ENCODE measurements around the gene MED25.
A peak's percentile ranks its signal among the peaks of the same experiment; 100 is the strongest.

Gene MED25

DNA sequence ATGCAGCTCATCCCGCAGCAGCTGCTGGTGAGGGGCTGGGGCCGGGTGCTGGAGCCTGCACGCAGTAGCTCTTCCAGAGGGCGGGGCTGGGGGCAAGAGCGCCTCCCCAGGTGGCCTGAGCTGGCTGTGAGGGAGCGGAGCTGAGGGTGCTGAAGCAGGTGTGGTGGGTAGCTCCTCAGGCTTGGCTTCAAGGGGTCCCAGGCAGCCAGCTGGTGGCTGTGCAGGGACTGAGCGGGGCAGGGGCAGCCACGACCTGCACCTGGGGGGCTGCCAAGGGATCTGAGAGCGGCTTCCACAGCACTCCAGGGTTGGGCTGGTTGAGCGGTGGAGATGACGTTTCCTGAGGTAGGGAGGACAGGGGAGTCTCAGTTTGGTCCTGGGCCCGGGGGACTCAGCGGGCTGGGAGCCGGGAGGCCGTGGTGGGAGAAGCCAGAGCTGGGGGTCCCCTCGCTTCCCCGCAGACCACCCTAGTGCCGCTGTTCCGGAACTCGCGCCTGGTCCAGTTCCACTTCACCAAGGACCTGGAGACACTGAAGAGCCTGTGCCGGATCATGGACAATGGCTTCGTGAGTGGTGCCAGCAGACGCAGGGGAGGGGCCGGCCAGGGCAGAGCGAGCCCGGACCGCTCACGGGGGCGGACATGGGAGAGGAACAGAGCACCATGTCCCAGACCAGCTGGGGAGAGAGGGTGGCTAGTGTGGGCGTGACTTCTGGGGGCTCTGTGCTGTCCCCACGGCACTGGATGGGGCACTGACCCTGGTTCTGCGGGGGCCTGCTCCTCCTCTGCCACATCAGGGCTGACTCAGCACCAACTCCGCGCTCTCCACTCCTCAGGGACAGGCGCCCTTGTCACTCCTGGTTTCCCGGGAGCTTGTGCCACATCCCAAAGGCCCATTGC, 40.2 kb downstream of the MED25 start:
- no peak for DNase-seq (ENCODE audit: low spot score)

- no peak for DNase-seq (ENCODE audit: low spot score)
Observed at GRCh38 chr19:49859682-49860335, 41.7 kb downstream of the MED25 start.

DNA sequence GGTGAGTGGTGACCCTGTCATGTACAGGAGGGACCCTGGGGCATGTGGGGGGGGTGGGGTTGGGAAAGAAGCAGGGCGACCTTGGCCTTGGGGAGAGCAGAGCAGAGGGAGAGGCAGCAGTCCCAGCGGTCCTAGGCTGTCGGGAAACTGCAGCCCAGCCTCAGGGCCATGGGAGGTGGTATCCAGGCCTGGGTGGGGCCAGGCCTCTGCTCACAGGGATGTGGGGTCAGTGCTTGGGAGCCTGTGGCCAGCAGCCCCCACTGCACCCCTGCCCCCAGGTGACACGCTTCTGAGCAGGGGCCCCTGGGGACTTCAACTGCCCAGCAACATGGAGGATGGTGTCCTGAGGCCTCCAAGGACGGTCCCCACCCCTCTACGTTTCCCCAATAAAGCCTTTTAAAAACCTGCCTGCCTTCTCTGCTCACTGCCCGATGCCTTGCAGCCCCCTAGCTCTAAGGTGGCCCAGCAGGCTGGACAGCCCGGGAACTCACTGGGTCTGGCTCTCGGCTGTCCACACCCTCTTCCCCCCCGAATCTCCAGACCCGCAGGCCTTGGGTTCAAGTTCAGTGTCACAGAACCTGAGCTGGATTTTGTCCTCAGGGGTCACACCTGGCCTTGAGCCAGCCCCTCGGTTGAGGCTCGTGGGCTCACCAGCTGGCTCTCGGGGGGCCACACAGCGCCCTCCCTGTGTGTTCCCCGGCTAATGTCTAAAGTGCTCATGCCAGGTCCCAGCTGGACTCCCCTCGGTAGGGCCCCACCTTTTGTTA, 42.4 kb downstream of the MED25 start:
- no peak for DNase-seq (ENCODE audit: low spot score)

GRCh38 chr19:49861107-49861506, 43.0 kb downstream of the MED25 start:
- DNase-seq (ENCODE audit: low spot score): no peak

DNA sequence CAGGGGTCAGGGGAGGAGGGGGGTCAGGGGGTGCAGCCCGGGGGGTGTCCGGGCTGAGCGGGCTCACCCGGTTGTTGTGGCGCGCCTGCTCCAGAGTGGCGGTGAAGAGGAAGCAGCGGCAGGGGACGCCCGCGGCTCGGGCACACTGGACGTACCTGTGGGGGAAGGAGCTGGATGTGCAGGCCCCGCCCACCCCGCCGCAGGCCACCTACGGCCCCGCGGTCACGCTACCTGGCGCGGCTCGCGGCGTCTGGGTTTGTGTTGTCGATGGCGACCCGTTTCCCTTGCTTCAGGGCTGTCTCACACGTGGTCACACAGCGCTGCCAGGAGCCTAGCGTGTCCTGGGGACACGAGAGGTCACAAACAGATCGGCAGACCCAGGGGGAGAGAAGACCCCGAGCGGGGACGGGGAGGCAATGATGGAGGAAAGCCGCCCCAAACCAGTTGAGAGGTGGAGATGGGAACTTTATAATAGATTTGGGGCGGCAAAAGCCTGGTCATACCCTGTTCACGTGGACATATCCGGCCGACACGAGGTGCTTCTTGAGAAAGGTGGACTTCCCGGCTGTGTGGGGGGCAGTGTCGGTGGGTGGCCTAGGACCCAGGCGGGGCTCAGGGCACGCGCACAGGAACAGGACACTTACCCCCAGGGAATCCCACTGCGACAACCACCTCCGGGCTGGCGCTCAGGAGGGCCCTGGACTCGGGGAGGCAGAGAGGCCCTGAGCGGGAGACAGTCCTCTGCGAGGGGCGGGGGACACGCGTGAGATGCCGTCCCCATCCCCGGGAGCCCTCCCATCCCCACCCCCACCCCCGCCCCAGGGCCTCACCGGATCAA, 43.7 kb downstream of the MED25 start:
- no peak for DNase-seq (ENCODE audit: low spot score)

DNA sequence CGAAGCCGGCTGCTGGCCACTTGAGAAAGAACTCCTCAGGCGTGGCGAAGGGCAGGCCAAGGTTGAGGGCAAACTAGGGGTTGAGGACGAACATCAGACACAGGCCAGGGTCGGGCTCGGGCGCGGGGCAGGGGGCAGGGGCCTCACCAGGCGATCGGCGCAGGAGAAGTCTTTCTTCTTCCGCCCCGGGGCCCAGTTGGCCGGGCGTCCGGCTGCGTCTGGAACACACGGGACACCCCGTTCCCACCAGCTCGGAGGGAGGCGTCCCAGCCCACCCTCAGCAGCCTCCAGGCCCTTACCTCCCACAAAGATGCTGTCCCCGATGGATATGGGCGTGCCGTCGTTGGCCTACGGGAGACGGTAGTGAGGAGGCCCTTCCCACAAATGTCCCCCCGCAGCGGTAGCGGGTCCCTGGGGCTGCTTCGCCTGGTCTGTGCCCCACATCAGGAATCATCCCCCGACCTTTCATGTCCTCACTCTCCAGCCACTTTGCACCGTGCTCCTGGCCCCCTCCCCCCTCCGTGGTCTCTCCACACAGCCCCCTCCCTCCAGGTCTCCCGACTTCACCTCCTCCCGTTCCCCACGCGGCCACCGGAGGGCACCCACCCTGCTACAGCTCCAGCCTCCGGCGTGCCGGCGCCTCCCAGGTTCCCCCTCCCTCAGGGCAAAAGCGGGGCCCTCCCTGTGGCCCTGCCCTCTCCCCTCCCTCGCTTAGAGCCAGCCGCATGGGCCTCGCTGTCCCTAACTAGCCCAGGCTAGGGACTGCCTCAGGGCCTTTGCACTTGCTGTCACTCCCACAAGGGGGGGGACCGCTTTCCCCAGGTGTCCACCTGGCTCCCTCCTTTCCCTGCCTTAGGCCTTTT, 44.5 kb downstream of the MED25 start:
- no peak for DNase-seq (ENCODE audit: low spot score)

DNA sequence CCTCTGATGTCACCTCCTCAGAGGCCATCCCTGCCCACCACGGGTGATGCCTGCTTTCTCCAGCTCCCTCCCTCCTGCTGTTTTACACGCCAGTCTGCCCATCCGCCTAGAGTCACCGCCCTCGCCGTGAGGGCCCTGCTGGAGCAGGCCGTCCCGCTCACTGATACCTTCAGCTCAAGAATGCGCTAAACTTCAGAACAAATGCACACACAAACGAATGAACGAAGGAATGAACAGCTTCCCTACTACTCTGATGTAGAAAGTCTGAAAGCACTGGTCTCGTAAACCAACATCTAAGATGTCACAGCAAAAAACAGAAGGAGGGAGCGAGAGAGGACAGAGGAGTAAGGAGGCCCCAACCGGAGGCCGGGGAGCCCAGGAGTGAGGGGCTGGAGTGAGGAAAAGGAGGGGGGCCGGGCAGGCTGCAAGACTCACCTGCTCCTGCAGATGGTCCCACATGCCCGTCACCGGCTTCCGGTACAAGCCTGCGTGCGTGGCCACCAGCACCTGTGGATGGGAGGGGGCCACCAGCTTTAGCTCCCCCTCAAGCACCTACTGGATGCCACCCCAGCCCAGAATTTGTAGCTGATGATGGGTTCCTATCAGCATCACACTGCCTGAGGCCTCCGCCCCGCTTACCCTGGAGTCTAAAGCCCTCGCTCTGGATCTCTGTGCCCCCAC, 45.3 kb downstream of the MED25 start:
- no peak for DNase-seq (ENCODE audit: low spot score)

DNA sequence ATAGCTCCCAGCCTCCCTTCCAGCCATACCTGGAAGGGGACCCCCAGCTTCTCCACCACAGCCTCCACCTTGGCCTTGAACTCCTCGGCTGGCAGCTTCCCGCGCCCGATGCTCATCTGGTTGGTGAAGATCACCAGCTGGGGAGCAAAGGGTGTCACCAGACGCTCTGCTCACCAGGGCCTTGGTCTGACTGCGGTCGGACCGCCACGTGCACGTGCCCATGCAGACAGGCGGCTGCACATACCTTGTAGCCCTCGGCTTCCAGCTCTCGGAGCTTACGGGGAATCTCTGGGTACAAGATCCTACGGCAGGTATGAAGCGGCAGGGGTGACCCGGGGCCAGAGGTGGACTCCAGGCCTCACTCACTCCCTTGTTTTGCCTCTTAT, 45.8 kb downstream of the MED25 start:
- DNase-seq (ENCODE audit: low spot score): no peak

- DNase-seq (ENCODE audit: low spot score): no peak
Observed at GRCh38 chr19:49864890-49865289, 46.8 kb downstream of the MED25 start.

DNA sequence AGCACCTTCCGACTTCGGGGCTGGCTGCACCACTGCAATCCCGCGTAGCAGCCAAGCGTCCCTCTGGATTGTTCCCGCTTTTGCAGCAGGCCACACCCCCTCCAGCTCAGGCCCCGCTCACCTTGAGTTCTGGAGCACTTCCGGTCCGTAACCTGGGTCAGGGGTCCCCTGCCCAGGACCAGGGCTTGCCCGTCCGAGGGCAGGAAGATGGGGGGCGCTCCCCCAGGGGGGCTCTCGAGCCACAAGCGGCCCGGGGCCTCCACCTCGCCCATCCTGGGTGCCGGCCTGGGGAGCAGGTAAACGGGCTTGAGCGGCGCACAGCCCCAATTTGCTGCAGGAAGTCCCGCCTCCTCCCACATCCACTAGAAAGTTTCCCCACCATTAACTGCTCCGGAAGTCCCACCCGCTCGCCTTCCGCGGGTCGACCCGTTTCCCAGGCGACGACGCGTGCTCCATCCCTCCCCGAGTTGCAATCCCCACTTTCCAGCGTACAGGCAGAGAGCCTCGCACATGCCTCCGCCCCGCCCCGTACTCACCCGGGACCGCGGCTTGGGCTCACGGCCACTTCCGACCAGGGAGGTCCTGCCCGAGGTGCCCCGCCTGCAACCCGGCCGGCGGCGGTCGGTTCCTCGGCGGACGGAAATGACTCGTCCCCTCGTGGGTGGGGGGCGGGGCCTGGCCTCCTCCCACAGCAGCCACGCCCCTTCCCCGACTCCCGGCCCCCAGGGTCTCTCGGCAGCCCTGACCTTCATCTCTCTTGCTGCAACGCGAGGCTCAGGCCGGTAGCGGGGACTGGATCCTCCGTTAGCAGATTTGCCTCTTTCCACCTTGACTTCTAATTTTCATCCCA, 49.1 kb downstream of the MED25 start, which contains the start of gene PNKP:
Gene PNKP, minus strand, starts transcription at position 644 of the 850 bp plus-strand sequence. Its CDS starts 372 bp downstream, at position 272.
- DNase-seq (ENCODE audit: low spot score): peak; percentile 94

DNA sequence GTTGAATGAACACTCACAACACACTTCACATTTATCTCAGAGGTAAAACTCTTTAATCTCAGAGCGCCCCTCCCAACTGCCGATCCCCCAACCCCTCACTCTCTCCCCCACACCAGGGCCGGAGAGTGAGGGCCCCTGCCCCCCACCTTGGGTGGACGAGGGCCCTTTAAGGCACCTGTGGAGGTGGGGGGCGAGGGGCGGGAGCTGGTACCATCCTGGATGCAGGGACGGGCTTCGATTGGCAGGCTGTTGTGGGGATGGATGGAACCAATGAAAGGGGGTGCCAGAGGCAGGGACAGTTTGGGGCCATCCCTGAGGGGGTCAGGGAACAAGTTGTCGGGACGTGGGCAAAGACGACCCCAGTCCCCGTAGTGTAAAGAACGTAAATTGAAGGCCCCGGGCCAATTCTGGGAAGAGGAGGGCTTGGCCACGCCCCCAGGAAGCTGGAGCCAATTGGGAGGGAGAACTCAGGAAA, 51.0 kb downstream of the MED25 start:
- no peak for DNase-seq (ENCODE audit: low spot score)

DNA sequence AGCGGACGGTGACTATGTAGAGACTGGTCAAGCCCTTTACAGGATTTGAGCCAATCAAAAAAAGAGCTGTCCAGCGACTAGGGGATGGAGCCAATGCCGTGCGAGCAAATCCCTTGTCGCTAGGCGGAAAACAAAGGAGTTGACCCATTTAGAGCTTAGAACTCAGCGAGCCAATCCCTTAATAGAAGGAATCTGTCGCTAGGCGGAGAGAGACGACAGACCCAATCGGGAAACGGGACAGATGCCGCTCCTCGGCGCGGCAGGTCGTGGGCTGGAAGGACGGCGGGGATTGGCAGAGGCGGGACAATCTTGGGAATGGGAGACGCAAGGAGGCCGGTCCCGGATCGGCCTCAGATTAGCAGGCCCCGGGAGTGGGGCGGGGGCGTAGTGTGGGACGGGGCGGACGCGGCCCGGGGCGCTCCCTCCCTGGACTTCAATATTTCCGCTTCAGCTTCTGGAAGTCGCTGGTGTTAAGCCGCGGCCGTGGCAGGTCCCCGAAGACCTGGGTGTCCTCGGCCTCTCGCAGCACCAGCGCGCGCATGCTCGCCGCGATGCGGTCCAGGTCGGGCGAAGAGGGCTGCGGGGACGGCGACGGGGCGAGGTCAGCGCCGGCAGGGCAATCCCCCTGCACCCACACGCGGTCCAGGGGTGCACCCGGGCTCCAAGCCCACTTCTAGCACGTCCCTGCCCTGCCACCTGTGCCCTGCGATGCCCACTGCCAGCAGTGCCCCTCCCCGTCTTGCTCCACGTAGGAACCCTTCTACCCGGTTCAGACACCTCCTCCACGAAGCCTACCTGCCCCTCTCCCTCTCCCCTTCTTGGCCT, 51.6 kb downstream of the MED25 start:
- peak; percentile 98 for DNase-seq (ENCODE audit: low spot score)

GRCh38 chr19:49870309-49870901, 52.3 kb downstream of the MED25 start:
- DNase-seq (ENCODE audit: low spot score): no peak

- DNase-seq (ENCODE audit: low spot score): no peak
Observed at GRCh38 chr19:49871349-49871985, 53.4 kb downstream of the MED25 start.

DNA sequence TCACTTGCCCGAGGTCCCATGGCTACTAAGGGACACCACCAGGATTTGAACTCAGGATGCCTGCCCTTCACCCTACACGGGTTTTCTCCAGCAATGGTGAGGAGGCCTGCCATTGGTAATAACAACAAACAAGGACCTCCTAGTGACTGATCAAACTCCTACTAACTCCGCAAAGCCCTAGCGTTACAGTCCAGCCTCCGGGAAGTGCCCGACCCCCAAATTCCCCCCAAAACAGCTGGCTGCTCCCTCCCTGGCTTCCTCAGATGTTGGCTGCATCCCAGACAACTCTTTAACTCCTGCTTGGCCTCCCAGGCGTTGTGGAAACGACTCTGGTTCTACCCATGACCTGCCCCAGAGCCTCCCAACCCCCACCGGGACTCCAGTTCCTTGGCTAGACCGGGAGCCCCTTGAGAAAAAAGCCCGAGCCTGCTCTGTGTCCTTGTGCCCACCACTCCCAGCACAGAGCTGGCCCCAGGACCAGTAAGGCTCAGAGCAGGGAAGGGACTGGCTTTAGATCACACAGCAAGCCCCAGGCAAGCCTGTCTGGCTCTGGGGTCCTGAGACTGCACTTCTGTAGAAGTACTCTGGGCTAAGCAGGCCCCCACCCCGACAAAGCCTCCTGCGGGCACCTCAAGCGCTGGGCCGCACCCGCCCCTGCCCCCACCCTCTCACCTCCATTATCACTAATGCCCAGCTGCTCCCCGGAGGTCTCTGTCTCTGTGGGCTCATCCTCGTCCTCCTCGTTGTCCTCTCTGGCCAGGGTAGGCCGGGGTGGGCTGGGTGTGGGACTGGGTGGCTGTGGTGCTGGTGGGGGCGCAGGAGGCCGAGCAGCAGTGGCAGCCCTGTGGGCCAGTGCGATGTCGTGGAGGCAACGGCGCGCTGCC, 54.4 kb downstream of the MED25 start:
- DNase-seq (ENCODE audit: low spot score): no peak

DNA sequence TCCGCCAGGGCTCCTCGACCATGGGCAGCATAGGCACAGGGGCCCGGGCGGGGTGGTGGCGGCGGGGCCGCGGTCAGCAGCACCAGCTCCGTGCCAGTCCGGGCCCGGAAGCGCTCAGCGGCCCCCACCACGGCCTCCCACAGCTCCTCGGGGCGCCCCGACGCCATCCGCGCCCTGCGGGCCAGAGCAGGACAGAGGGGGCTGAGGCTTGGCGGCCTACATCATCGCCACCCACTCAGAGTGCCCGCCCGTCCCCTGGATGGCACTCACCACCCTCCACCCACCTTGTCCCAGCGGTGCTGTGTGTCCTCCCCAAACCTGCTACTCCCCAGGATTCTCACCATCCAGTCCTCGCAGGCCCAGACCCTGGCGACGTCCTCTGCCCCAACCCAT, 55.0 kb downstream of the MED25 start:
- DNase-seq (ENCODE audit: low spot score): no peak

All from AG08395 (cell line).